Sigmoid colon (tissue), 7 donors: Measurements from ENCODE around the gene FITM2. TPM values are rescaled to one million over a fixed set of nuclear protein-coding genes. Genes with fewer than 3 reads are reported as not detected.

Experiments used
- DNase-seq: peaks from one replicate; pipeline ENCODE4 v3.0.0-alpha.2; 2019
- H3K27ac ChIP-seq, 4 donors: fragments of 200-600 bp; sonication (generic); one replicate each; pipeline ENCODE4 v1.5.1; 2016 to 2019; ENCODE audit warnings: mild to moderate bottlenecking in 1 of 4
- H3K27me3 ChIP-seq, 3 donors: fragments of 200-600 bp; sonication (generic); one replicate each; pipeline ENCODE4 v1.5.1; 2019; ENCODE audit warnings: mild to moderate bottlenecking in 1 of 3
- H3K36me3 ChIP-seq, 4 donors: fragments of 200-600 bp; sonication (generic); one replicate each; pipeline ENCODE4 v1.5.1; 2016 to 2019
- H3K4me1 ChIP-seq, 4 donors: fragments of 200-600 bp; sonication (generic); one replicate each; pipeline ENCODE4 v1.5.1; 2017 to 2019
- H3K4me3 ChIP-seq, 4 donors: fragments of 200-600 bp; sonication (generic); one replicate each; pipeline ENCODE4 v1.5.1; 2017 to 2019; ENCODE audit warnings: mild to moderate bottlenecking in 2 of 4, moderate library complexity in 1 of 4
- H3K9me3 ChIP-seq, 4 donors: fragments of 200-600 bp in 3 of 4; sonication (generic) in 3 of 4; one replicate each; pipeline versions ENCODE4 v1.5.1 to v1.6.1; 2013 to 2019
- CTCF ChIP-seq, 4 experiments: fragments of 450-650 bp in 3 of 4; fragments of 200-600 bp in 1 of 4; IDR thresholded peaks; one replicate each; pipeline ENCODE4 v1.5.1; 2016 to 2019; ENCODE audit warnings: antibody characterized with exemption in 4 of 4, mild to moderate bottlenecking in 3 of 4, moderate library complexity in 2 of 4
- EP300 ChIP-seq, 4 donors: sonication (generic); formaldehyde crosslinking; IDR thresholded peaks; one replicate each; pipeline ENCODE4 v1.6.1; 2017; ENCODE audit warnings: antibody characterized with exemption in 4 of 4
- POLR2A ChIP-seq, 2 donors: fragments of 450-650 bp; IDR thresholded peaks; one replicate each; pipeline ENCODE4 v1.6.1; 2016; ENCODE audit warnings: antibody characterized with exemption in 2 of 2, mild to moderate bottlenecking in 2 of 2, moderate library complexity in 2 of 2
- POLR2AphosphoS5 ChIP-seq, 4 donors: sonication (generic); formaldehyde crosslinking; IDR thresholded peaks; one replicate each; pipeline ENCODE4 v1.6.1; 2017; ENCODE audit warnings: antibody characterized with exemption in 4 of 4
- WGBS, 2 donors: extraction: QIAGEN DNeasy Blood & Tissue Kit; methylation state at CpG; one replicate each; pipeline ENCODE4 v1.1.7; 2013; 5-methylcytosine and 5-hydroxymethylcytosine counted together
- intact Hi-C: fragments of 100-400 bp; cut with DNase I; formaldehyde crosslinking; loops from one replicate; pipeline ENCODE4 v1.15.1; 2023
- polyA plus RNA-seq, 3 donors: library from polyadenylated mRNA; stranded (reverse); fragments of 200-250 nt; gene quantifications; one replicate each; pipeline ENCODE4 v1.2.3, GENCODE V29; 2013
- small RNA-seq, 3 donors: library from RNA; depleted of rRNA; stranded (forward); fragments of <200 nt; gene quantifications; one replicate each; pipeline ENCODE3, GENCODE V24; 2016
- total RNA-seq, 4 donors: library from RNA; depleted of rRNA; stranded (reverse); fragments of >200 nt; gene quantifications; one replicate each; pipeline ENCODE4 v1.1.0, GENCODE V29; 2016
- donor health status: healthy with polysubstance abuse.
- donor health status: Bipolar disorder and iron deficiency.
- donor health status: healthy.

FITM2 gene
- total and polyA plus RNA-seq, 7 donors, result 0.60 to 9.1 (median 6.1) TPM

GRCh38 chr20:44256961-44257360 lies 54.0 kb downstream of the FITM2 start:
- Histone ChIP-seq H3K27ac (no peak overlapping the region), H3K4me3 (no peak overlapping the region), H3K36me3 (no peaks in the 10 kb centered on the region), H3K4me1 (no peaks in the 10 kb centered on the region), H3K9me3 (no peaks in the 10 kb centered on the region), H3K27me3 (no peaks in the 10 kb centered on the region)
- WGBS, 2 donors, result 91 to 92% methylated on average over 21 of the region's 21 CpGs
- DNase-seq, result no peak
- intact Hi-C loops, result no loop called here
- TF ChIP-seq CTCF (IDR thresholded peaks at IDR 0.05) (no peak), POLR2A (IDR thresholded peaks at IDR 0.05) (no peak), EP300 (IDR thresholded peaks at IDR 0.05) (no peak)

GRCh38 chr20:44255942-44256341 lies 55.1 kb downstream of the FITM2 start:
- TF ChIP-seq POLR2AphosphoS5 (IDR thresholded peaks at IDR 0.05), result no peak
- TF ChIP-seq EP300 (IDR thresholded peaks at IDR 0.05), result no peak
- TF ChIP-seq POLR2A (IDR thresholded peaks at IDR 0.05), result no peak
- no peak for TF ChIP-seq CTCF (IDR thresholded peaks at IDR 0.05)
- WGBS, 2 donors, result 98% methylated on average over 1 of the region's 1 CpG
- Histone ChIP-seq H3K9me3 (no peaks in the 10 kb centered on the region), H3K27me3 (no peaks in the 10 kb centered on the region), H3K4me1 (no peaks in the 10 kb centered on the region), H3K36me3 (no peaks in the 10 kb centered on the region), H3K4me3 (no peak overlapping the region), H3K27ac (no peak overlapping the region)
- intact Hi-C loops, result no loop called here
- no peak for DNase-seq

- no peak for DNase-seq
- TF ChIP-seq EP300 (IDR thresholded peaks at IDR 0.05) (no peak), POLR2A (IDR thresholded peaks at IDR 0.05) (no peak), POLR2AphosphoS5 (IDR thresholded peaks at IDR 0.05) (no peak), CTCF (IDR thresholded peaks at IDR 0.05) (no peak)
- Histone ChIP-seq H3K36me3 (no peaks in the 10 kb centered on the region), H3K4me1 (no peaks in the 10 kb centered on the region), H3K4me3 (no peak overlapping the region), H3K27ac (no peak overlapping the region), H3K27me3 (peaks cover 0 to 2% (median 0%) of the 10 kb centered on the region in 3 donors), H3K9me3 (no peaks in the 10 kb centered on the region)
- intact Hi-C loops, result no loop called here
- 90 to 91% methylated on average over 8 of the region's 8 CpGs for WGBS, 2 donors
These were observed 56.9 kb downstream of the FITM2 start for GRCh38 chr20:44254073-44254472.

GRCh38 chr20:44253528-44253927 lies 57.5 kb downstream of the FITM2 start:
- H3K4me1 ChIP-seq, result no peaks in the 10 kb centered on the region
- no peaks in the 10 kb centered on the region for H3K36me3 ChIP-seq
- H3K4me3 ChIP-seq, result no peak overlapping the region
- no peak for DNase-seq
- no peaks in the 10 kb centered on the region for H3K9me3 ChIP-seq
- 79 to 86% methylated on average over 3 of the region's 3 CpGs for WGBS, 2 donors
- no peak overlapping the region for H3K27ac ChIP-seq
- H3K27me3 ChIP-seq, result peaks cover 0 to 8% (median 0%) of the 10 kb centered on the region in 3 donors
- no peak for TF ChIP-seq EP300 (IDR thresholded peaks at IDR 0.05)
- no peak for TF ChIP-seq CTCF (IDR thresholded peaks at IDR 0.05)
- TF ChIP-seq POLR2A (IDR thresholded peaks at IDR 0.05), result no peak
- TF ChIP-seq POLR2AphosphoS5 (IDR thresholded peaks at IDR 0.05), result no peak
- intact Hi-C loops, result no loop called here

Small RNAs within 50 kb of the gene (small RNA-seq; reads per million reads assigned to genes)
- 0 reads per million in 3 donors for gene RF00019

Other genes with a start within 250 kb of the FITM2 start
- 100 to 1,000 TPM in 3 of 4 donors, 10 to 100 TPM in 1; 52.0 to 166 (median 122) TPM for gene JPH2, start 124.0 kb downstream of the FITM2 start, total RNA-seq
- 1 to 10 TPM in 1 of 3 donors, under 1 TPM in 2; 0.23 to 5.3 (median 0.60) TPM for gene JPH2, start 124.0 kb downstream of the FITM2 start, polyA plus RNA-seq
- 10 to 100 TPM; 47.4 to 90.5 (median 61.5) TPM for gene OSER1, start 100.4 kb downstream of the FITM2 start, total RNA-seq
- 10 to 100 TPM; 28.5 to 39.8 (median 37.2) TPM for gene OSER1, start 100.4 kb downstream of the FITM2 start, polyA plus RNA-seq
- 1 to 10 TPM in 2 of 4 donors, under 1 TPM in 1, not detected in 1; 0.36 to 1.4 (median 1.3) TPM for gene GDAP1L1, start 63.9 kb downstream of the FITM2 start, total RNA-seq
- gene GDAP1L1, start 63.9 kb downstream of the FITM2 start, polyA plus RNA-seq, result under 1 TPM in 2 of 3 donors, not detected in 1; 0.20 to 0.60 TPM
- not detected for gene R3HDML, start 25.8 kb upstream of the FITM2 start, total RNA-seq
- gene R3HDML, start 25.8 kb upstream of the FITM2 start, polyA plus RNA-seq, result not detected
- gene HNF4A, start 44.5 kb upstream of the FITM2 start, total RNA-seq, result 1 to 10 TPM in 1 of 4 donors, under 1 TPM in 1, not detected in 2; 0.27 to 1.1 TPM
- 100 to 1,000 TPM in 2 of 3 donors, 10 to 100 TPM in 1; 52.9 to 124 (median 112) TPM for gene HNF4A, start 44.5 kb upstream of the FITM2 start, polyA plus RNA-seq
- 1 to 10 TPM; 7.2 to 10.0 (median 8.3) TPM for gene TTPAL, start 164.7 kb upstream of the FITM2 start, total RNA-seq
- gene TTPAL, start 164.7 kb upstream of the FITM2 start, polyA plus RNA-seq, result 1 to 10 TPM; 3.0 to 6.4 (median 3.0) TPM
- gene SERINC3, start 210.9 kb upstream of the FITM2 start, total RNA-seq, result 100 to 1,000 TPM in 1 of 4 donors, 10 to 100 TPM in 3; 75.9 to 112 (median 88.8) TPM
- gene SERINC3, start 210.9 kb upstream of the FITM2 start, polyA plus RNA-seq, result 10 to 100 TPM; 11.1 to 58.2 (median 21.0) TPM